Measurements from ENCODE around the gene EVC.
A peak's percentile ranks its signal among the peaks of the same experiment; 100 is the strongest.
"Not testable (repeated sequence)": the region's sequence is repeated elsewhere in the genome, so short reads cannot be mapped to it uniquely, and the experiment has no call there.

Gene EVC

DNA sequence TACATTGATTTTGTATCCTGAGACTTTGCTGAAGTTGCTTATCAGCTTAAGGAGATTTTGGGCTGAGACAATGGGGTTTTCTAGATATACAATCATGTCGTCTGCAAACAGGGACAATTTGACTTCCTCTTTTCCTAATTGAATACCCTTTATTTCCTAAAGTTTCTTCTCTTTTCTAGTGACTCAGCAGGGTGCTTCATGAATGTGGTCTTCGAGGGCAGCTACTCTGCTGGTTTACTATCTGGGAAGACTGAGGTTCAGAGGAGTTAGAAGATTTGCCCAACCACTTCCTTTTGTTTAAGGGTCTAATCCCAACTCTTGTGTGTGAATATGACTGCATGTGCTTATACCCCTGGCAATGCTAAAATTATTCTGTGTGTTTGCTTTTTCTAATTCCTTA, 17.4 kb downstream of the EVC start:
- not testable (repeated sequence) for DNase-seq (ENCODE audit: low read depth, low spot score); H3K27ac ChIP-seq

DNA sequence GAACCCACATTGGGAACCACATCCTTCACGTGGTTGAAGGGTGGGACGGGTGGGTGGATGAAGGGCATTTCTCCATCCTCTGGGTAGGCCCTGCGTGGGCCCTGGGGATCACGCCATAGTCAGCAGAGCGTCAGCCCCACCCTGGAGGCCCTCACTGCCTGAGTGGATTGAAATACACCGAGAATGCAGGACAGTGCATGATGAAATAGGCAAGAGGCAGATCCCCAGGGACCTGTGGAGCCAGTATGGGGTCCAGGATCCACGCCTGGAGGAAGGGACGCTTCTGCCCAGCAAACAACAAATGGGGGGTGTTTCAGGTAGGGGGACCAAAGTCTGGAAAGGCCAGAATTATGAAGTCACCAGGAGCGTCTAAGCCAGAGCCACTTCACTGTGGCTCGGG, 19.4 kb downstream of the EVC start:
- no peak for DNase-seq (ENCODE audit: low read depth, low spot score)
- H3K27ac ChIP-seq: no peak overlapping the region

GRCh38 chr4:5730993-5731990, 20.3 kb downstream of the EVC start:
- H3K27ac ChIP-seq: no peak overlapping the region
- no peak for DNase-seq (ENCODE audit: low read depth, low spot score)

GRCh38 chr4:5732158-5732557, 21.2 kb downstream of the EVC start:
- no peak overlapping the region for H3K27ac ChIP-seq
- DNase-seq (ENCODE audit: low read depth, low spot score): no peak

DNA sequence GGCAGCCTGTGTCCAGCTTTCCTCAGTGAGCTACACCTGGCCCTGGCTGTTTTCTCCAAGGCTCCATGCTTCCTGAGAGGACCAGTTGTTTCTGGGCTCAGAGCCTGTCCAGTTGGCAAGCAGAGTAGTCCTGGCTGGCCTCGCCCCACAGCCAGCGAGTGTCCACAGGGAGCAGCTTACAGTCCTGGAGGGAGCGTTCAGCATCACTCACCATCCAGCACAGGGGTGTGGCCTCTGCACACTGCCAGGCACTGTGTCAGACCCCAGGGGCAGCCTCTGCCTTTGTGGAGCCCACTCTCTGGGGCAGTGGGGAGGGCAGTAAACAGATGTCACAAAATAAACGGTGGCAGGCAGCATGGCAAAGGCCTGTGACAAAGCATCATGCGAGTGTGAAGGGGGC, 23.9 kb downstream of the EVC start:
- DNase-seq (ENCODE audit: low read depth, low spot score): no peak
- no peak overlapping the region for H3K27ac ChIP-seq

DNA sequence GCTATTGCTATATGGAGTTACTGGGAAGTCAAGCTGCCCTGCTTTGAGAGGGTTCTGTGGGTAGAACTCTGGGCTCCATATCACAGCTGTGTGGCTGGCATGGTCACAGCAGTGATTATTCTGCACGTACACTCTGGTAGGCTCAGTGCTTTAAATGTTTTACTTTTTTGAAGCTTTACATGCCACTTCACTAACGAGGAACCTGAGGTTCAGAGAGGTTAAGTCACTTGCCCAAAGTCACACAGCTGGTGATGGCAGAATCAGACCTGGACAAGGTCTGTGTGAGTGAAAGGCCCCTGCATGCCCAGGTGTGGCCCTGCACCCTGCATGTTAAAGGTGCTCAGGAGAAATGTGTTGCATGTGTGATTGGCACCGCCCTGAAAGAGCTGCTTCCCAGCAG, 24.5 kb downstream of the EVC start:
- H3K27ac ChIP-seq: no peak overlapping the region
- DNase-seq (ENCODE audit: low read depth, low spot score): no peak

DNA sequence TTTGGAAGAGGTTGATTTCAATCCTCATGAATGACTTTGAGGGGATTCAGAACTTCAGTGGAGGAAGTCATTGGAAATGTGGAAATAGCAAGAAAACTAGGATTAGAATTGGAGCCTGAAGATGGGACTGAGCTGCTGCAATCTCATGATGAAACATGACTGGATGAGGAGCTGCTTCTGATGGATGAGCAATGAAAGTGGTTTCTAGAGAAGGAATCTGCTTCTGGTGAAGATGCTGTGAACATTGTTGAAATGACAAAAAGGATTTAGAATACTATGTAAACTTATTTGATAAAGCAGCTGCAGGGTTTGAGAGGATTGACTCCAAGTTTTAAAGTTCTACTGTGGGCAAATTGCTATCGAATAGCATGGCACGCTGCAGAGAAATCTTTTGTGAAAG, 27.1 kb downstream of the EVC start:
- no peak overlapping the region for H3K27ac ChIP-seq
- no peak for DNase-seq (ENCODE audit: low read depth, low spot score)

GRCh38 chr4:5742388-5742787, 31.4 kb downstream of the EVC start:
- H3K27ac ChIP-seq: no peak overlapping the region
- DNase-seq (ENCODE audit: low read depth, low spot score): no peak

GRCh38 chr4:5742968-5743367, 32.0 kb downstream of the EVC start:
- no peak for DNase-seq (ENCODE audit: low read depth, low spot score)
- H3K27ac ChIP-seq: no peak overlapping the region

DNA sequence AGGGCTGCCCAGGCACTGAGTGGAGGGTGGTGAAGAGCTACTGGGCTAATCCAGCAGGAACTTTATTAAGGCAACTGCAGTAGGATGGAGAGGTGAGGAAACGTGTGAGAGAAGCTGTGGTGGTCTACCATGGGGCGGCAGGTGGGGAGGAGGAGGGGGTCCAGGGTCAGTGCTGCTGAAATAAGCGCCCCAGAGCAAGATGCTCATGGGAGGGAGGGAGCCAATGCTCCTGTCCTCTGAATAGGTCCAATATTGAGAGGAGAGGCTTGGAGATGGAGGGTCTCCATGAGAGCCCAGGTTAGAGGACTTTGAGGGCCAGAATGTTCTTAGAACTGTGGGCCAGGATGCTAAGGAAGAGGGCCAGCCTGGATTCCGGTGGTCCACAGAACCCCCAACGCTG, 35.2 kb downstream of the EVC start:
- no peak for DNase-seq (ENCODE audit: low read depth, low spot score)
- H3K27ac ChIP-seq: no peak overlapping the region

GRCh38 chr4:5746829-5747737, 36.1 kb downstream of the EVC start:
- DNase-seq (ENCODE audit: low read depth, low spot score): no peak
- H3K27ac ChIP-seq: no peak overlapping the region

GRCh38 chr4:5747738-5748375, 36.9 kb downstream of the EVC start:
- peak; percentile 39 for DNase-seq (ENCODE audit: low read depth, low spot score)
- no peak overlapping the region for H3K27ac ChIP-seq

DNA sequence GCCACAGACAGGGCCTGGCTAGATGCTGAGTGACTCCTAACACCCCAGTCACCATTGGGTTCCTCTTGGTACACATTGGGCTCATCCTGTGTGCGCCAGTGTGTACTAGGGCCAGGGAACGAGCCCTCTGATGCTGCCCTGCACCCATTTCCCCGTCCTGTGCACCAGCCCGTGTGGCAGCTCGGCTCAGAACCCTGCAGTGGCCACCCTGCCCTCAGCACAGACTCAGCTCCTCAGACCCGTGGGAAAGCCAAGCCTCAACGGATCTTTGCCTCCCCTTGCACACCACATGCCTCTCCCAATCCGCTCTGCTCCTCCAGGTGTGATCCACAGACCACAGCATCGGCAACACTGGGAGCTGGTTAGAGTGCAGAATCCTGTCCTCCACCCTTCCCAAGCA, 38.6 kb downstream of the EVC start:
- no peak for DNase-seq (ENCODE audit: low read depth, low spot score)

GRCh38 chr4:5750052-5750945, 39.3 kb downstream of the EVC start:
- no peak overlapping the region for H3K27ac ChIP-seq
- DNase-seq (ENCODE audit: low read depth, low spot score): no peak

More for the DNA sequence above, 38.6 kb downstream of the EVC start:
- H3K27ac ChIP-seq: no peak overlapping the region

- DNase-seq (ENCODE audit: low read depth, low spot score): no peak
- H3K27ac ChIP-seq: no peak overlapping the region
These were observed 40.1 kb downstream of the EVC start for GRCh38 chr4:5750946-5751665.

DNA sequence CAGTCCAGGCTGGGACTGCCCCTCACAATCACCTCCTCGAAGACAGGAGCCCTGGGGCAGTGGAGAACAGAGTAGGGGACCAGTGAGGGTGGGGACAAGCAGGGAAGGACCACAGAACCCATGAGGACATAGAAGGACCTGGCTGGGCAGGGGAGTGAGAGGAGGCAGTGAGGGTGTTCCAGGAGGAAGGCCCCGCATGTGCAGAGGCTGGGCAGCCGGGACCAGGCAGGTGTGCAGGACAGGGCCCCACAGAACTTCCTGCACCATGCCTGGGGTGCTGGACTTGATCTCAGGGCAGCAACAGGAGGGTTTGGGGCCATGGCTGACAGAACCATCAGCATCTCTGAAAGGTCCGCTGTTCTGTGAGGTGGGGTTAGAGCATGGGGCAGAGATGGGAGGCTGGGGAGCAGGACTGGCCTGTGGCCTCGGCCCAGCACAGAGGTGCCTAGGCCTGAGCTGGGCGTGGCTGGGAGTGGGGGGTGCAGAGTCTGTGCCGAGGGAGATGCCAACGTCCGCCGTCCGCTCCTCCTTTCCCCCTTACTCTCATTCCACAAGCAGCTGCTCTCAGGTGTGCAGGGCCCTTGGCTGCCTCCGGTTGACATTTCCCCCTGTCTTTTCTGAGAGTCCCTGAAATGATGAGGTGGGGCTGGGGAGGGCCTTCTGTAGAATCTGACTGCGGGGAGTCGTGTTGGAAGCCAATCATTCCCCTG, 40.8 kb downstream of the EVC start:
- DNase-seq (ENCODE audit: low read depth, low spot score): no peak
- H3K27ac ChIP-seq: no peak overlapping the region

- no peak for DNase-seq (ENCODE audit: low read depth, low spot score)
- H3K27ac ChIP-seq: peak overlapping the region; percentile 61
These were observed 41.6 kb downstream of the EVC start for GRCh38 chr4:5752376-5753184.

DNA sequence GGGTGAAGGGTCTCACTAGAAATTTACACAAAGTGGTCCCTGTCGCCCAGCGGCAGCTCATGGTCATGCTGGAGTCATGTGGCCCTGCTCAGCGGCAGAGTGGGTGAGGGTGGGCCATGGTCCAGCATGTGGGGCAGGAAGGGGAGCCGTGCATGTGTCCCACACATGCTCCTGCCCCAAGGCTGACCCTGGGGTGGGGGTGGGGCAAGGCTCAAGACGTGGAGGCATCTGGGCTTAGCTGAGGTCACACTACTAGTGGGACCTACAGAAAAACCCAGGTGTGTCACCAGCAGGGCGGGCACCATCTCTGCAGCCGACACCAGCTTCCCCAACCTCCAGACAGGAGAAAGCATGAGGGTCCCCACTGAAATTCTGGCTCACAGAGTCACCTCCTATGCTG, 42.4 kb downstream of the EVC start:
- no peak for DNase-seq (ENCODE audit: low read depth, low spot score)
- peak overlapping the region; percentile 61 for H3K27ac ChIP-seq
